ENCODE data around the gene HES7. TPM values are rescaled to one million over a fixed set of nuclear protein-coding genes. Genes with fewer than 3 reads are reported as not detected.

The HES7 gene
- total RNA-seq, 4 donors from 2014 or later = not detected

DNA sequence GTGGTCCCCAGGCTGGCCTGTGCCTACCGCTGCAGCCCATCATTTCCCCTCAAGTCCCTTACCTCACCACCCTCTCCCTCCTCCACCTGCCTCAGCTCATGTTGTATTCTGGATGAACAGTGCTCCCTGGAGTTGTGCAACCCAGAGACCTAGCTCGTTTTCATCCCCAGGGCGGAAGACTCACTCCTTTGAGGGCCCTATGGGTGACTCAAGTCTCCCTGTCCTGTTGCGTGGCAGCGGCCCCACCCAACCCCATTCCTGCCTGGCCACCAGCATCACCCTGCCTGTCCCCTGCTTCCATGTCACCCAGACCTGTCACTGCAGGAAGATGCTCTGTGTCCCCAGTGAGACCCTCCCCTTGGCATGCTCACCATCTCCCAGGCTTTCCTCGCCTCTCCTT, 39.7 kb downstream of the HES7 start:
- no peak for TF ChIP-seq CTCF (IDR thresholded peaks at IDR 0.05; ENCODE audit: low read depth)

GRCh38 chr17:8082292-8082691, 41.6 kb downstream of the HES7 start:
- TF ChIP-seq CTCF (IDR thresholded peaks at IDR 0.05; ENCODE audit: low read depth) = no peak

DNA sequence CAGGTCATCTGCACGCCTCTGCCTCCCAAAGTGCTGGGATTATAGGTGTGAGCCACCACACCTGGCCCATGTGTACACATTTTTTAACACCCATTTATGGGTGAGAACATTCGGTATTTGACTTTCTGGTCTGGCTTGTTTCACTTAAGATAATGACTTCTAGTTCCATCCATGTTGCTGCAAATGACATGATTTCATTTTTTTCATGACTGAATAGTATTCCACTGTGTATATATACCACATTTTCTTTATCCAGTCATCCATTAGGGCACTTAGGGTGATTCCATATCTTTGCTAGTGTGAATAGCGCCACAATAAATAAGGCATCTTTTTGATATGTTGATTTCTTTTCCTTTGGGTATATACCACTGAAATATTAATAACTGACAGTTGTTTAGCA, 42.0 kb downstream of the HES7 start:
- TF ChIP-seq CTCF (IDR thresholded peaks at IDR 0.05; ENCODE audit: low read depth) = no peak

DNA sequence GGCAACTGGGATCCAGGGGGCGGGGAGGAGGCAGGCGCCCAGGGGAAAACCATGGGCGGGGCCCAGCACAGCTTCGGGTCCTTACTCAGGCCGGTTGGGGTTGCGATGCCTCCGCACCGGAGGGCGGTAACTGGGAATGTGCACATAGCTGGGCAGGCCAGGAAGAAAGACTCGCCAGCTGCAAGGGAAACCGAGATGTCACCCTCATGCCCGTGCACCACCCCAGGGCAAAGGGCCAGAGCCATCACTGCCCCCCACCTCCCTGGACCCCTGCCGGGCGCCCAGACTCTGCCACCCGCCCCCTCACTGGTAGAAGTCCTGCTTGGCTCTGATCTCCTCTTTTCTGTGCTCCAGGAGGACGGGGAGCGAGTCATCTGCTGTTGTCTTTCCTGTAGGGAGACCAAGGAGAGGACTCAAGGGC, 43.1 kb downstream of the HES7 start:
- TF ChIP-seq CTCF (IDR thresholded peaks at IDR 0.05; ENCODE audit: low read depth) = no peak

DNA sequence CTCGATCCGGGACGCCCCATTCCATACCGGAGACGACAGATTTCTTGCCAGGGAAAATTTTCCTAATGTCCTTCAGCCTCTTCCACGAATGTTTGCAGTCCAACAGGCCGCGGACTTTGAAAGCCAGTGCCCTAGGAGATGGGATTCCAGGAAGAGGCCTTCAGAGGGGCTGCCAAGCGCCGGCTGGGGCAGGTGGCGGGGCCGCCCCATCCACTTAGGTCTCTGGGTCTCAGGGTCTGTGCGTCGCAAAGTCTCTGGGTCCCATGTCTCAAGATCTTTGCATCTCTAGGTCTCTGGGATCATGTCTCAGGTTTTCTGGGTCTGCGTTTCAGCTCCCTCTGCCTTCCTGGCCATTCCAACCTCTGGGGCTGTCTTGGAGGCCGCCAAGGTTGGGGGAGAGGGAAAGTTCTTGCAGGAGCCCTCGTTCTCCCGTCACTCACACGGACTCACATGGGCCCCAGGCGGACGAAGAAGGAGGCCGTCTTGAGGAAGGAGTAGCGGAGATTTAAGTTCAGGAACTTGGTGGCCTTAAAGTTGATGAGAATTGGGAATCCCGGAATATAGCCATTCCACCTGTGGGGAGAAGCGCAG, 43.6 kb downstream of the HES7 start:
- no peak for TF ChIP-seq CTCF (IDR thresholded peaks at IDR 0.05; ENCODE audit: low read depth)

DNA sequence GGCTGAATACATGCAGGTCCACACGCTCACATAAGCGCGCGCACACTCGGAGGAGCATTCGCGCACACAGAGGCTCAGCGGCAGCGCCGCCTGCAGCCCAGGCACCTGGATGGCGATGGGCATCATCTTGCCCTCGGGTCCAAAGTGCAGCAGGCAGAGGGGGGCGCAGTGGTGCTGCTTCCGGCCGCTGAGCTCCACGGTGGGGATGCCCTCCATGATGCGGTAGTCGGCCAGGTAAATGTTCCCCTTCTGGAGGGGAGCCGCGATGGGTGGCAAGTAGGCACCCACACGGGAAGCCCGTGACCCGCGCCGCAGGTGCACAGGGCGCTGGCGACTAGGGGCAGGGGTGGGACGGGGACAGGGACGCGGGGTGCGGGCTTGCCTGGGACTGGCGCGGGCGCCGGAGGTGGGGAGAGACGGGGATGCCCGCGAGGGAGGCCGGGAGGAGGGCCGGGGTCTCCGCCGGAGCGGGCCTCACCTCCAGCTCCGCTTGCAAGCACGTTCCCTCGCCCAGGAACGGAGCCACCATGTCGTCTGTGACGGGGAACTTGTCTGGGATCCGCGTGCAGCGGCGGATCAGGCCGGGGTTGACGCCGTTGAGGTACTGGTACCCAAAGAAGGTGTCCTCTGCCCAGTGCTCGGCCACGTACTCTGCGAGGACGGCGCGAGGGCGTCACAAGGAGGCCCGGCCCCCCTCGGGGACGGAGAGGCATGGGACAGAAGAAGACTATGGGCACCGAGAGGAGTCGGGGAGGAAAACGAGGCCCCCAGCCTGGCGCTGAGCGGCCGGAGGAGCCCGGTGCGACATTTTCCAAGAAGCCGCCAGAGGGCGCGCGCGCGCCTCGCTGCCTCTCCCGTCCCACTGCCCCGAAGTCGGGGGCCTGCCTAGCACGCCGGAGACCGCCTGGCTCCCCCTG, 44.4 kb downstream of the HES7 start:
- no peak for TF ChIP-seq CTCF (IDR thresholded peaks at IDR 0.05; ENCODE audit: low read depth)

GRCh38 chr17:8076502-8077266, 47.2 kb downstream of the HES7 start:
- TF ChIP-seq CTCF (IDR thresholded peaks at IDR 0.05; ENCODE audit: low read depth) = no peak
